ENCODE data around the gene FABP7.

Gene FABP7

GRCh38 chr6:122818866-122819265 is 39.4 kb downstream of the FABP7 start:
- Mint-ChIP-seq H3K27me3 (no peaks in the 10 kb centered on the region), H3K4me3 (no peak overlapping the region), H3K9me3 (no peaks in the 10 kb centered on the region), H3K4me1 (ENCODE audit: low read depth) (no peaks in the 10 kb centered on the region), H3K27ac (no peak overlapping the region), H3K36me3 (ENCODE audit: low read depth) (no peaks in the 10 kb centered on the region)

GRCh38 chr6:122821095-122821494 is 41.6 kb downstream of the FABP7 start:
- H3K36me3 Mint-ChIP-seq (ENCODE audit: low read depth): no peaks in the 10 kb centered on the region
- peaks cover 3% of the 10 kb centered on the region for H3K27me3 Mint-ChIP-seq
- H3K9me3 Mint-ChIP-seq: no peaks in the 10 kb centered on the region
- H3K4me3 Mint-ChIP-seq: no peak overlapping the region
- no peak overlapping the region for H3K27ac Mint-ChIP-seq
- no peaks in the 10 kb centered on the region for H3K4me1 Mint-ChIP-seq (ENCODE audit: low read depth)

DNA sequence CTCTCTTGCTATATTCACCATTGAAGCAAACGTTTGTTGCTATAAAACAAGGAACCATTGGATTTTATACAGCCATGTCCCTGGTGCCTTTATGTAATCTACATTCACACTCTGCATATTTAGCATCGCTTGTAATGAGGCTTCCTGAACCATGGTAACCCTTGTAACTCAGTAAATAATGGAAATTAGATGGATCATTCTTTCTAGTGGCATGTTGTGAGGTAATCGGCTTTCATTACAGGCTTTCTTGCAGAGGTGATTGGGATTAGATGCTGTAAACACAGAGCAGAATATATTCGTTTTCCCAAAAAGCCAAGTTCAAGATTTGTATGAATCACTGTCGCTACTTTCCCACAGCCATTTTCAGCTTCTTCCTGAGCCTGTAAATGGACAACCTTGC is 45.6 kb downstream of the FABP7 start:
- Mint-ChIP-seq H3K36me3 (ENCODE audit: low read depth) (no peaks in the 10 kb centered on the region), H3K27ac (no peak overlapping the region), H3K27me3 (peaks cover 16% of the 10 kb centered on the region), H3K4me3 (no peak overlapping the region), H3K4me1 (ENCODE audit: low read depth) (no peaks in the 10 kb centered on the region), H3K9me3 (no peaks in the 10 kb centered on the region)

- Mint-ChIP-seq H3K36me3 (ENCODE audit: low read depth) (no peaks in the 10 kb centered on the region), H3K27me3 (peaks cover 16% of the 10 kb centered on the region), H3K4me3 (no peak overlapping the region), H3K27ac (no peak overlapping the region), H3K4me1 (ENCODE audit: low read depth) (no peaks in the 10 kb centered on the region), H3K9me3 (no peaks in the 10 kb centered on the region)
Measured at GRCh38 chr6:122829456-122829855, 49.9 kb downstream of the FABP7 start.

DNA sequence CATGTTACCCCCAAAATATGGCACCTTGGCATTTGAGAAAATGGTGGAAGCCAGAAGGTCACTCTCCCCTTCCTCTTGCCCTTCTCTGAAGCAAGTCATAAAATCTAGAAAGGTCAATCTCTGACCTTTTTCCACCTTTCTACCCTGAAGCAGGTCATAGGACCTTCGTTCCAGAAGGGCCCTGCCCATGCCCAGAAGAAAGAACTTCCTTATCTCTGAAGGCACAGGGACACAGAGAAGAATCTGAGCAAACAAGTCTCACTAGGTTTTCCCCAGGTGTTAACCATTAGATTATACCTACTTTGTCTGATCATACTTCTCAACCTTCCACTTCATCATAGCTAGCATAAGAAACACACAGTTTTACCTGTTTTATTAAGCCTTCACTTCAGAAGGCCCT is 52.0 kb downstream of the FABP7 start:
- Mint-ChIP-seq H3K4me3 (no peak overlapping the region), H3K36me3 (ENCODE audit: low read depth) (no peaks in the 10 kb centered on the region), H3K9me3 (no peaks in the 10 kb centered on the region), H3K4me1 (ENCODE audit: low read depth) (no peaks in the 10 kb centered on the region), H3K27ac (no peak overlapping the region), H3K27me3 (peaks cover 19% of the 10 kb centered on the region)

GRCh38 chr6:122832459-122832858 is 52.9 kb downstream of the FABP7 start:
- Mint-ChIP-seq H3K9me3 (no peaks in the 10 kb centered on the region), H3K4me3 (no peak overlapping the region), H3K4me1 (ENCODE audit: low read depth) (no peaks in the 10 kb centered on the region), H3K36me3 (ENCODE audit: low read depth) (no peaks in the 10 kb centered on the region), H3K27ac (no peak overlapping the region), H3K27me3 (peaks cover 16% of the 10 kb centered on the region)

- Mint-ChIP-seq H3K4me3 (no peak overlapping the region), H3K9me3 (no peaks in the 10 kb centered on the region)
Measured at GRCh38 chr6:122833021-122833491, 53.5 kb downstream of the FABP7 start.

More at GRCh38 chr6:122833021-122833491, 53.5 kb downstream of the FABP7 start:
- no peaks in the 10 kb centered on the region for H3K36me3 Mint-ChIP-seq (ENCODE audit: low read depth)
- no peaks in the 10 kb centered on the region for H3K4me1 Mint-ChIP-seq (ENCODE audit: low read depth)
- H3K27ac Mint-ChIP-seq: no peak overlapping the region
- H3K27me3 Mint-ChIP-seq: peaks cover 14% of the 10 kb centered on the region
